ENCODE measurements around the gene SMPD3.

DNA sequence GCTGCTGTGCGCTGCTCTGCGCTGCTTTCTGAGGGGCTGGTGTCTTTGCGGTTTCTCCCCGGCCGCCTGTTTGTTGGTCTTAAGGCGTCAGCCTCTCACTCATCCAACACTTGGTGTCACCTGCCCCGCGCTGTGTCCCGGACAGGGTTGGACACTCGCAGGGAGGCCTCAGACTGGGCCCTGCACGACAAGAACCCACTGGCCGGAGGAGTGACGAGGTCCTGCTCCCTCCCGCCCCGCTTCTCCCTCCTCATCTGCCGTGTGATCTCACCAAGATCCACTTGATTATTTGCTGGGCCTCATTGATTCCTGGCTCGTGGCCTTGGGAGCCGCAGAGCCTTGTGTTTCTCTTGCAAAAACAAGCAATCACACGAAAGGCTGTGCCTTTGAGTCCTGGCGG, 80.9 kb downstream of the SMPD3 start:
- TF ChIP-seq, protein P1, sequence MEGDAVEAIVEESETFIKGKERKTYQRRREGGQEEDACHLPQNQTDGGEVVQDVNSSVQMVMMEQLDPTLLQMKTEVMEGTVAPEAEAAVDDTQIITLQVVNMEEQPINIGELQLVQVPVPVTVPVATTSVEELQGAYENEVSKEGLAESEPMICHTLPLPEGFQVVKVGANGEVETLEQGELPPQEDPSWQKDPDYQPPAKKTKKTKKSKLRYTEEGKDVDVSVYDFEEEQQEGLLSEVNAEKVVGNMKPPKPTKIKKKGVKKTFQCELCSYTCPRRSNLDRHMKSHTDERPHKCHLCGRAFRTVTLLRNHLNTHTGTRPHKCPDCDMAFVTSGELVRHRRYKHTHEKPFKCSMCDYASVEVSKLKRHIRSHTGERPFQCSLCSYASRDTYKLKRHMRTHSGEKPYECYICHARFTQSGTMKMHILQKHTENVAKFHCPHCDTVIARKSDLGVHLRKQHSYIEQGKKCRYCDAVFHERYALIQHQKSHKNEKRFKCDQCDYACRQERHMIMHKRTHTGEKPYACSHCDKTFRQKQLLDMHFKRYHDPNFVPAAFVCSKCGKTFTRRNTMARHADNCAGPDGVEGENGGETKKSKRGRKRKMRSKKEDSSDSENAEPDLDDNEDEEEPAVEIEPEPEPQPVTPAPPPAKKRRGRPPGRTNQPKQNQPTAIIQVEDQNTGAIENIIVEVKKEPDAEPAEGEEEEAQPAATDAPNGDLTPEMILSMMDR (IDR thresholded peaks at IDR 0.05): no peak
- TF ChIP-seq POLR2A (IDR thresholded peaks at IDR 0.05): no peak
